ENCODE results near the gene MOCOS. TPM values are rescaled to one million over a fixed set of nuclear protein-coding genes. Genes with fewer than 3 reads are reported as not detected.

MOCOS gene
- total RNA-seq, 1 experiment from 2014 or later, result 12.1 TPM

- Histone ChIP-seq H2AFZ (ENCODE audit: low read depth, low read length, poor library complexity, severe bottlenecking) (no peak overlapping the region), H3K36me3 (ENCODE audit: control insufficient read depth in 1 of 2, insufficient read depth in 2 of 2, low read length in 2 of 2) (no peaks in the 10 kb centered on the region; a peak in 1 of 4 replicates), H3K27me3 (ENCODE audit: insufficient read depth, low read length) (no peaks in the 10 kb centered on the region), H3K4me2 (ENCODE audit: low read length) (no peak overlapping the region), H4K20me1 (ENCODE audit: insufficient read depth) (no peaks in the 10 kb centered on the region), H3K79me2 (ENCODE audit: insufficient read depth, low read length) (peaks cover 28% of the 10 kb centered on the region), H3K27ac (ENCODE audit: low read depth, low read length) (no peak overlapping the region), H3K9me3 (ENCODE audit: control insufficient read depth in 1 of 2, insufficient read depth in 1 of 2, low read depth in 1 of 2, low read length in 2 of 2) (no peaks in the 10 kb centered on the region), H3K9me2 (ENCODE audit: insufficient read depth) (no peaks in the 10 kb centered on the region), H3K9ac (ENCODE audit: low read length) (no peak overlapping the region), H3K4me1 (ENCODE audit: control insufficient read depth in 1 of 2, insufficient read depth in 2 of 2, low read length in 2 of 2) (peaks cover 12 to 24% of the 10 kb centered on the region in 2 experiments; a peak in 3 of 4 replicates), H3K4me3 (replicated peaks in 1 of 2; ENCODE audit: low read depth in 1 of 2, low read length in 2 of 2) (no peak overlapping the region)
- intact Hi-C loops (cut with micrococcal nuclease), result no loop called here
- ATAC-seq (no peak), DNase-seq (ENCODE audit: low read depth, low spot score) (no peak)
- POLR2A ChIA-PET, result no interaction called here
- no TSS peak for BruUV-seq (replicated peaks)
- RAD21 ChIA-PET (ENCODE audit: low non-redundant PET in 1 of 2, low total read pairs in 2 of 2, uncharacterized antibody in 2 of 2, unreplicated experiment in 2 of 2), result no interaction called here
- CTCF ChIA-PET, result interaction anchor here (1.0 kb wide), 1 partner anchor 93 kb away, joined by 4 read pairs; no protein-coding TSS in a partner anchor
- TF ChIP-seq EZH2phosphoT487 (IDR thresholded peaks at IDR 0.05; ENCODE audit: borderline replicate concordance) (no peak), REST (IDR thresholded peaks at IDR 0.05; ENCODE audit: low read depth) (no peak), POLR2AphosphoS5 (IDR thresholded peaks at IDR 0.05; ENCODE audit: low read depth, low read length) (no peak), EZH2 (IDR thresholded peaks at IDR 0.05) (no peak), TCF7L2 (IDR thresholded peaks at IDR 0.05; ENCODE audit: borderline replicate concordance, extremely low read depth, insufficient read depth, insufficient read length) (no peak)
These were observed 4.0 kb downstream of the MOCOS start for GRCh38 chr18:36191286-36191685.

GRCh38 chr18:36191711-36192110, 4.4 kb downstream of the MOCOS start:
- ChIA-PET CTCF (interaction anchor here (1.0 kb wide), 1 partner anchor 93 kb away, joined by 4 read pairs; no protein-coding TSS in a partner anchor), RAD21 (ENCODE audit: low non-redundant PET in 1 of 2, low total read pairs in 2 of 2, uncharacterized antibody in 2 of 2, unreplicated experiment in 2 of 2) (no interaction called here), POLR2A (no interaction called here)
- intact Hi-C loops (cut with micrococcal nuclease), result no loop called here
- H3K79me2 ChIP-seq (ENCODE audit: insufficient read depth, low read length), result peaks cover 28% of the 10 kb centered on the region
- no peak for TF ChIP-seq ZBTB33 (IDR thresholded peaks at IDR 0.05; ENCODE audit: extremely low read depth, insufficient replicate concordance, low read length)
- H3K36me3 ChIP-seq (ENCODE audit: control insufficient read depth in 1 of 2, insufficient read depth in 2 of 2, low read length in 2 of 2), result no peaks in the 10 kb centered on the region; a peak in 1 of 4 replicates
- no peaks in the 10 kb centered on the region for H3K9me2 ChIP-seq (ENCODE audit: insufficient read depth)
- H4K20me1 ChIP-seq (ENCODE audit: insufficient read depth), result no peaks in the 10 kb centered on the region
- H3K9ac ChIP-seq (ENCODE audit: low read length), result no peak overlapping the region
- no peak overlapping the region for H2AFZ ChIP-seq (ENCODE audit: low read depth, low read length, poor library complexity, severe bottlenecking)
- ATAC-seq, result no peak
- no peaks in the 10 kb centered on the region for H3K9me3 ChIP-seq (ENCODE audit: control insufficient read depth in 1 of 2, insufficient read depth in 1 of 2, low read depth in 1 of 2, low read length in 2 of 2)
- no peak for DNase-seq (ENCODE audit: low read depth, low spot score)
- H3K27me3 ChIP-seq (ENCODE audit: insufficient read depth, low read length), result no peaks in the 10 kb centered on the region
- H3K27ac ChIP-seq (ENCODE audit: low read depth, low read length), result no peak overlapping the region
- BruUV-seq (replicated peaks), result no TSS peak
- no peak overlapping the region for H3K4me2 ChIP-seq (ENCODE audit: low read length)
- H3K4me3 ChIP-seq (replicated peaks in 1 of 2; ENCODE audit: low read depth in 1 of 2, low read length in 2 of 2), result no peak overlapping the region
- H3K4me1 ChIP-seq (ENCODE audit: control insufficient read depth in 1 of 2, insufficient read depth in 2 of 2, low read length in 2 of 2), result peaks cover 12 to 20% of the 10 kb centered on the region in 2 experiments; a peak in 3 of 4 replicates
